OCI-LY1 (cell line): Measurements from ENCODE around the gene SLC33A1.

ENCODE experiments used
- H2AFZ ChIP-seq: fragments of 200-600 bp; sonication (generic), shearing (Covaris generic); 2 replicates; pipeline ENCODE4 v1.6.0; 2014; ENCODE audit warnings: antibody characterized with exemption, mild to moderate bottlenecking, low read length
- H3F3A ChIP-seq: fragments of 200-600 bp; sonication (generic), shearing (Covaris generic); 2 replicates; pipeline ENCODE4 v1.6.0; 2014; ENCODE audit warnings: mild to moderate bottlenecking, antibody characterized with exemption, low read length, moderate library complexity; ENCODE audit not compliant: insufficient read depth
- H3K27ac ChIP-seq: fragments of 200-600 bp; sonication (generic); 2 replicates; pipeline ENCODE4 v1.5.1; 2014; ENCODE audit warnings: low read length, mixed run types, mild to moderate bottlenecking, low read depth; ENCODE audit not compliant: poor library complexity, severe bottlenecking
- H3K27me3 ChIP-seq: fragments of 200-600 bp; sonication (generic); 2 replicates; pipeline ENCODE4 v1.6.0; 2014; ENCODE audit warnings: antibody characterized with exemption, mild to moderate bottlenecking, low read length, moderate library complexity; ENCODE audit not compliant: insufficient read depth
- H3K36me3 ChIP-seq: fragments of 200-600 bp; sonication (generic); 2 replicates; pipeline ENCODE4 v1.6.1; 2014; ENCODE audit warnings: mild to moderate bottlenecking, antibody characterized with exemption, low read length, moderate library complexity, mixed read lengths; ENCODE audit not compliant: insufficient read depth
- H3K4me1 ChIP-seq: fragments of 200-600 bp; sonication (generic); 2 replicates; pipeline ENCODE4 v1.5.1; 2014; ENCODE audit warnings: mild to moderate bottlenecking, low read length, moderate library complexity; ENCODE audit not compliant: insufficient read depth, severe bottlenecking
- H3K4me2 ChIP-seq: fragments of 200-600 bp; sonication (generic), shearing (Covaris generic); 2 replicates; pipeline ENCODE4 v1.6.1; 2014; ENCODE audit warnings: low read length
- H3K4me3 ChIP-seq: fragments of 200-600 bp; sonication (generic); 2 replicates; pipeline ENCODE4 v1.5.1; 2014; ENCODE audit warnings: low read length, low read depth, mild to moderate bottlenecking, mixed read lengths; ENCODE audit not compliant: poor library complexity, severe bottlenecking
- H3K79me2 ChIP-seq: fragments of 200-600 bp; shearing (Covaris generic); 2 replicates; pipeline ENCODE4 v1.6.1; 2016; ENCODE audit warnings: mixed run types, low read length, mixed read lengths; ENCODE audit not compliant: insufficient read depth
- H3K9ac ChIP-seq: fragments of 200-600 bp; sonication (generic), shearing (Covaris generic); 2 replicates; pipeline ENCODE4 v1.6.1; 2014; ENCODE audit warnings: mild to moderate bottlenecking, low read length, mixed read lengths
- H3K9me2 ChIP-seq: fragments of 200-600 bp; sonication (generic), shearing (Covaris generic); 2 replicates; pipeline ENCODE4 v1.6.1; 2014; ENCODE audit warnings: low read depth, mild to moderate bottlenecking, low read length, mixed read lengths
- H3K9me3 ChIP-seq: fragments of 200-600 bp; shearing (Covaris generic); 2 replicates; pipeline ENCODE4 v1.6.1; 2014; ENCODE audit warnings: low read length, mixed read lengths
- H4K20me1 ChIP-seq: fragments of 200-600 bp; sonication (generic), shearing (Covaris generic); 2 replicates; pipeline ENCODE4 v1.6.0; 2016; ENCODE audit warnings: mild to moderate bottlenecking, low read length; ENCODE audit not compliant: insufficient read depth
- CTCF ChIP-seq: fragments of 200-600 bp; sonication (generic), shearing (Covaris generic); IDR thresholded peaks from 2 replicates; pipeline ENCODE4 v1.5.1; 2017; ENCODE audit warnings: mild to moderate bottlenecking, antibody characterized with exemption, low read length, moderate library complexity, mixed read lengths
- EZH2 ChIP-seq: fragments of 200-600 bp; sonication (generic), shearing (Covaris generic); IDR thresholded peaks from 2 replicates; pipeline ENCODE4 v1.8.0; 2017; ENCODE audit warnings: borderline replicate concordance, mixed run types, mild to moderate bottlenecking, antibody characterized with exemption, low read length, moderate library complexity, mixed read lengths

Gene SLC33A1

GRCh38 chr3:155771126-155771525 is 83.1 kb downstream of the SLC33A1 start:
- no peak overlapping the region for H3K4me2 ChIP-seq
- H3K27me3 ChIP-seq, result no peaks in the 10 kb centered on the region
- no peaks in the 10 kb centered on the region for H4K20me1 ChIP-seq
- H3K27ac ChIP-seq, result no peak overlapping the region
- H3K9me2 ChIP-seq, result no peaks in the 10 kb centered on the region
- H2AFZ ChIP-seq, result no peak overlapping the region
- no peaks in the 10 kb centered on the region for H3K79me2 ChIP-seq
- TF ChIP-seq EZH2 (no peak), CTCF (no peak)
- H3F3A ChIP-seq, result no peaks in the 10 kb centered on the region
- H3K4me3 ChIP-seq, result no peak overlapping the region
- H3K9ac ChIP-seq, result no peak overlapping the region
- no peaks in the 10 kb centered on the region for H3K4me1 ChIP-seq
- H3K9me3 ChIP-seq, result peaks cover 9% of the 10 kb centered on the region; the same call in 1 of the 2 replicates
- H3K36me3 ChIP-seq, result peaks cover 18% of the 10 kb centered on the region
